H1 (cell line): ENCODE results near the gene ARHGDIG. TPM values are rescaled to one million over a fixed set of nuclear protein-coding genes. Genes with fewer than 3 reads are reported as not detected.

ENCODE experiments used
- CTCF ChIA-PET: fragments of 300-600 bp; sonication (Branson Sonifier 250); formaldehyde crosslinking; loops from one replicate; lab custom pipeline; 2021; ENCODE audit not compliant: partially characterized antibody; lab: Charles Lee
- POLR2A ChIA-PET: fragments of 300-600 bp; sonication (Branson Sonifier 250); formaldehyde crosslinking; loops from one replicate; lab custom pipeline; 2021; ENCODE audit warnings: inconsistent platforms; ENCODE audit not compliant: partially characterized antibody; lab: Charles Lee
- DNase-seq, 2 experiments: peaks; one replicate each; pipeline versions ENCODE4 v3.0.0 to v3.0.0-alpha.2; 2010 to 2022; ENCODE audit warnings: low spot score in 2 of 2, low read depth in 1 of 2, mixed read lengths in 1 of 2
- FAIRE-seq: peaks from 2 replicates; lab custom pipeline; 2011; peaks lifted over from hg19 to GRCh38; lab: Jason Lieb, UNC
- H2AFZ ChIP-seq: 2 replicates; pipeline ENCODE4 v1.8.1; 2012; ENCODE audit warnings: low read length, inconsistent platforms
- H2AK5ac ChIP-seq: 2 replicates; pipeline ENCODE4 v1.6.1; 2013; ENCODE audit warnings: low read depth, low read length
- H2BK120ac ChIP-seq: replicated peaks from 2 replicates; pipeline ENCODE3; 2013; ENCODE audit warnings: low read depth, low read length, inconsistent platforms
- H2BK12ac ChIP-seq: 2 replicates; pipeline ENCODE4 v1.6.1; 2013; ENCODE audit warnings: low read depth, low read length
- H2BK15ac ChIP-seq: 2 replicates; pipeline ENCODE4 v1.6.1; 2013; ENCODE audit warnings: low read length
- H2BK20ac ChIP-seq: 2 replicates; pipeline ENCODE4 v1.6.1; 2013; ENCODE audit warnings: low read length
- H2BK5ac ChIP-seq: 2 replicates; pipeline ENCODE4 v1.6.1; 2013; ENCODE audit warnings: low read depth, low read length
- H3K14ac ChIP-seq: 2 replicates; pipeline ENCODE4 v1.6.1; 2013; ENCODE audit warnings: inconsistent platforms; ENCODE audit not compliant: insufficient read length
- H3K18ac ChIP-seq: 2 replicates; pipeline ENCODE4 v1.6.1; 2013; ENCODE audit warnings: low read length; ENCODE audit errors: extremely low read depth
- H3K23ac ChIP-seq: 2 replicates; pipeline ENCODE4 v1.6.1; 2013; ENCODE audit warnings: inconsistent platforms; ENCODE audit not compliant: insufficient read length
- H3K23me2 ChIP-seq: 2 replicates; pipeline ENCODE4 v1.6.1; 2013; ENCODE audit warnings: low read depth, low read length
- H3K27ac ChIP-seq: 2 replicates; pipeline ENCODE4 v1.6.1; 2011; ENCODE audit warnings: low read depth, low read length, inconsistent platforms
- H3K27me3 ChIP-seq, 4 experiments: replicated peaks in 1 of 4; 1 replicate in 1 of 4; 2 replicates in 3 of 4; pipeline versions ENCODE4 v1.6.1 to v1.8.1; 2011 to 2013; ENCODE audit warnings: low read length in 3 of 4, mild to moderate bottlenecking in 3 of 4, inconsistent platforms in 2 of 4, mixed read lengths in 2 of 4, moderate library complexity in 1 of 4; ENCODE audit not compliant: control insufficient read depth in 3 of 4, insufficient read depth in 3 of 4; ENCODE audit errors: extremely low read depth in 1 of 4
- H3K36me3 ChIP-seq, 4 experiments: 2 replicates each; pipeline versions ENCODE4 v1.6.1 to v1.8.1; 2011 to 2013; ENCODE audit warnings: mild to moderate bottlenecking in 4 of 4, low read length in 3 of 4, moderate library complexity in 2 of 4, control low read depth in 1 of 4, inconsistent platforms in 1 of 4; ENCODE audit not compliant: insufficient read depth in 4 of 4, control insufficient read depth in 2 of 4
- H3K4ac ChIP-seq: replicated peaks from 2 replicates; pipeline ENCODE3; 2013; ENCODE audit warnings: low read length, low read depth, mixed read lengths, inconsistent platforms; ENCODE audit not compliant: insufficient read length
- H3K4me1 ChIP-seq, 4 experiments: replicated peaks in 1 of 4; 1 replicate in 1 of 4; 2 replicates in 3 of 4; pipeline versions ENCODE4 v1.6.1 to v1.8.1; 2011 to 2013; ENCODE audit warnings: low read length in 3 of 4, inconsistent platforms in 2 of 4, mixed read lengths in 1 of 4; ENCODE audit not compliant: insufficient read depth in 4 of 4, control insufficient read depth in 3 of 4
- H3K4me2 ChIP-seq, 2 experiments: 2 replicates each; pipeline versions ENCODE4 v1.6.1 to v1.8.1; 2011 to 2013; ENCODE audit warnings: low read depth in 2 of 2, low read length in 2 of 2, control low read depth in 1 of 2, inconsistent platforms in 1 of 2, mild to moderate bottlenecking in 1 of 2; ENCODE audit not compliant: insufficient read depth in 1 of 2
- H3K4me3 ChIP-seq, 4 experiments: fragments of 200-600, 300-600 bp in 1 of 4; sonication (generic), shearing (Covaris generic), sonication (Bioruptor Twin) in 1 of 4; 2 replicates each; pipeline versions ENCODE4 v1.5.1 to v1.8.1; 2011 to 2016; ENCODE audit warnings: low read length in 4 of 4, low read depth in 3 of 4, control low read depth in 2 of 4, inconsistent platforms in 2 of 4, mild to moderate bottlenecking in 2 of 4, mixed read lengths in 1 of 4, moderate library complexity in 1 of 4; ENCODE audit not compliant: insufficient read depth in 2 of 4; ENCODE audit errors: extremely low read depth in 1 of 4
- H3K56ac ChIP-seq: replicated peaks from 2 replicates; pipeline ENCODE3; 2013; ENCODE audit warnings: low read depth, mild to moderate bottlenecking, mixed read lengths, low read length, inconsistent platforms; ENCODE audit not compliant: insufficient read length
- H3K79me1 ChIP-seq: 2 replicates; pipeline ENCODE4 v1.6.1; 2013; ENCODE audit warnings: low read depth, low read length, control low read depth
- H3K79me2 ChIP-seq, 2 experiments: 2 replicates each; pipeline versions ENCODE4 v1.6.1 to v1.8.1; 2012 to 2013; ENCODE audit warnings: low read length in 2 of 2, mild to moderate bottlenecking in 2 of 2, inconsistent platforms in 1 of 2; ENCODE audit not compliant: insufficient read depth in 2 of 2, control insufficient read depth in 1 of 2
- H3K9ac ChIP-seq, 4 experiments: replicated peaks in 1 of 4; 1 replicate in 1 of 4; 2 replicates in 3 of 4; pipeline versions ENCODE4 v1.6.1 to v1.8.1; 2011 to 2013; ENCODE audit warnings: low read depth in 3 of 4, low read length in 3 of 4, control low read depth in 2 of 4, mild to moderate bottlenecking in 2 of 4, moderate library complexity in 2 of 4, inconsistent platforms in 1 of 4; ENCODE audit errors: extremely low read depth in 1 of 4
- H3K9me3 ChIP-seq, 2 experiments: 2 replicates each; pipeline versions ENCODE4 v1.6.1 to v1.8.1; 2012 to 2013; ENCODE audit warnings: mild to moderate bottlenecking in 2 of 2, moderate library complexity in 2 of 2, control low read depth in 1 of 2, inconsistent platforms in 1 of 2, low read depth in 1 of 2, low read length in 1 of 2, mixed read lengths in 1 of 2; ENCODE audit not compliant: insufficient read depth in 2 of 2
- H4K20me1 ChIP-seq, 2 experiments: replicated peaks in 1 of 2; 2 replicates each; pipeline versions ENCODE3 to v1.8.1; 2011 to 2013; ENCODE audit warnings: inconsistent platforms in 2 of 2, low read length in 2 of 2, mild to moderate bottlenecking in 1 of 2; ENCODE audit not compliant: insufficient read depth in 2 of 2, control insufficient read depth in 1 of 2
- H4K5ac ChIP-seq: 2 replicates; pipeline ENCODE4 v1.6.1; 2013; ENCODE audit warnings: low read length, low read depth, mixed read lengths, inconsistent platforms; ENCODE audit not compliant: insufficient read length
- H4K8ac ChIP-seq: 2 replicates; pipeline ENCODE4 v1.8.0; 2013; ENCODE audit warnings: mild to moderate bottlenecking, moderate library complexity, low read length, inconsistent platforms; ENCODE audit not compliant: insufficient read depth; ENCODE audit errors: extremely low read depth
- H4K91ac ChIP-seq: replicated peaks from 2 replicates; pipeline ENCODE3; 2013; ENCODE audit warnings: low read length, mixed read lengths, inconsistent platforms; ENCODE audit not compliant: insufficient read length
- BACH1 ChIP-seq: IDR thresholded peaks from 2 replicates; pipeline ENCODE4 v1.6.1; 2012; ENCODE audit warnings: low read length, improper control_type of control experiment
- CBX5 ChIP-seq: fragments of 300-800, 300-1000 bp; sonication (generic); IDR thresholded peaks from 2 replicates; pipeline ENCODE4 v1.7.1; 2016; ENCODE audit warnings: antibody characterized with exemption, low read length, low read depth
- CBX8 ChIP-seq: fragments of 300-800, 300-1000 bp; sonication (generic); IDR thresholded peaks from 2 replicates; pipeline ENCODE4 v1.7.1; 2016; ENCODE audit warnings: low read depth, low read length, borderline replicate concordance
- CHD1 ChIP-seq: IDR thresholded peaks from 2 replicates; pipeline ENCODE4 v1.6.1; 2012; ENCODE audit warnings: low read depth, low read length, improper control_type of control experiment
- E2F6 ChIP-seq: IDR thresholded peaks from 2 replicates; pipeline ENCODE4 v1.6.1; 2012; ENCODE audit warnings: inconsistent platforms
- EGR1 ChIP-seq: IDR thresholded peaks from 2 replicates; pipeline ENCODE4 v1.6.1; 2011; ENCODE audit warnings: low read depth, low read length, borderline replicate concordance
- EP300 ChIP-seq, 2 experiments: IDR thresholded peaks; 1 replicate in 1 of 2; 2 replicates in 1 of 2; pipeline ENCODE4 v1.6.1; 2011 to 2012; ENCODE audit warnings: low read depth in 2 of 2, low read length in 2 of 2, mild to moderate bottlenecking in 2 of 2, borderline replicate concordance in 1 of 2, inconsistent platforms in 1 of 2, moderate library complexity in 1 of 2
- GABPA ChIP-seq: IDR thresholded peaks from 2 replicates; pipeline ENCODE4 v1.6.1; 2011; ENCODE audit warnings: mild to moderate bottlenecking, low read length, moderate library complexity, borderline replicate concordance; ENCODE audit not compliant: insufficient read depth
- KDM4A ChIP-seq: IDR thresholded peaks from one replicate; pipeline ENCODE4 v1.7.1; 2012; ENCODE audit warnings: low read depth, mild to moderate bottlenecking, moderate library complexity, low read length, inconsistent platforms; ENCODE audit not compliant: severe bottlenecking
- KDM5A ChIP-seq: fragments of 200-600 bp; IDR thresholded peaks from 2 replicates; pipeline ENCODE4 v1.7.1; 2012; ENCODE audit warnings: mild to moderate bottlenecking, low read length, inconsistent platforms, mixed read lengths
- MAFK ChIP-seq: IDR thresholded peaks from 2 replicates; pipeline ENCODE4 v1.6.1; 2012; ENCODE audit warnings: low read depth, mild to moderate bottlenecking, improper control_type of control experiment, low read length
- NANOG ChIP-seq: IDR thresholded peaks from 2 replicates; pipeline ENCODE4 v1.6.1; 2011; ENCODE audit warnings: low read length, low read depth, mild to moderate bottlenecking, inconsistent platforms; ENCODE audit not compliant: insufficient read depth, poor library complexity, severe bottlenecking
- SIRT6 ChIP-seq: IDR thresholded peaks from one replicate; pipeline ENCODE4 v1.7.1; 2012; ENCODE audit warnings: low read length, inconsistent platforms
- SIX5 ChIP-seq: IDR thresholded peaks from 2 replicates; pipeline ENCODE4 v1.6.1; 2011; ENCODE audit warnings: mild to moderate bottlenecking, low read depth, low read length
- ZNF274 ChIP-seq: IDR thresholded peaks from 2 replicates; pipeline ENCODE4 v1.7.0; 2012; ENCODE audit warnings: low read length, borderline replicate concordance; ENCODE audit errors: extremely low read depth
- WGBS, 2 experiments: shearing (Covaris generic) in 1 of 2; methylation state at CpG; one replicate each; pipeline versions ENCODE4 v1.1.6 to v1.1.7; 2013 to 2015; ENCODE audit warnings: low lambda C conversion rate in 2 of 2, mixed read lengths in 2 of 2, inconsistent platforms in 1 of 2, low coverage in 1 of 2, missing lambda C conversion rate in 1 of 2; ENCODE audit not compliant: insufficient replicate concordance in 2 of 2, insufficient coverage in 1 of 2, insufficient read length in 1 of 2; ENCODE audit errors: extremely low coverage in 1 of 2, missing lambda C conversion rate in 1 of 2; 5-methylcytosine and 5-hydroxymethylcytosine counted together
- polyA plus RNA-seq, 7 experiments: library from polyadenylated mRNA; depleted of rRNA in 3 of 7; stranded (reverse) in 5 of 7; unstranded in 2 of 7; fragments of >200 nt in 5 of 7; fragments of 200-250 nt in 2 of 7; gene quantifications; 1 replicate in 5 of 7; 2 replicates in 1 of 7; 4 replicates in 1 of 7; pipeline versions ENCODE4 v1.2.1 to v1.2.3, GENCODE V29; 2011 to 2013; ENCODE audit warnings: missing spikeins in 2 of 7, mixed read lengths in 2 of 7
- total RNA-seq: library from RNA; stranded (reverse); fragmentation: NEBNext Ultra II Directional; extraction: Animal tissue kit (Norgen Biotek cat#: 25700); gene quantifications from 2 replicates; pipeline ENCODE4 v1.2.1, GENCODE V29; 2021

The ARHGDIG gene
- total and polyA plus RNA-seq, 2 of the 8 experiments (the other 6 are each of a cell fraction or from before 2014, with no cell fraction given), result 1.2 to 2.9 TPM

- H3K4me1 ChIP-seq, result no peaks in the 10 kb centered on the region
- no peak overlapping the region for H4K8ac ChIP-seq
- DNase-seq, result no peak
- no peak overlapping the region for H3K9ac ChIP-seq
- no peak overlapping the region for H3K4ac ChIP-seq
- H3K36me3 ChIP-seq, result peaks cover 5 to 18% (median 10%) of the 10 kb centered on the region in 4 experiments; a peak in 6 of 8 replicates
- WGBS, 2 experiments, result 98% methylated on average over 10 of the region's 10 CpGs; no CpG with 5 or more reads in 1 of the 2 experiments
- H3K23ac ChIP-seq, result no peak overlapping the region
- no peak overlapping the region for H2AFZ ChIP-seq
- POLR2A ChIA-PET, result no interaction called here
- no peak overlapping the region for H3K14ac ChIP-seq
- no peaks in the 10 kb centered on the region for H3K27me3 ChIP-seq
- no peak overlapping the region for H2BK20ac ChIP-seq
- H4K20me1 ChIP-seq, result peaks cover 0 to 12% of the 10 kb centered on the region in 2 experiments
- H3K56ac ChIP-seq, result no peak overlapping the region
- H3K79me2 ChIP-seq, result no peaks in the 10 kb centered on the region
- no peak overlapping the region for H4K5ac ChIP-seq
- CTCF ChIA-PET, result no interaction called here
- no peaks in the 10 kb centered on the region for H3K9me3 ChIP-seq
- no peaks in the 10 kb centered on the region for H3K23me2 ChIP-seq
- FAIRE-seq, result no peak
- H2AK5ac ChIP-seq, result no peak overlapping the region
- H3K79me1 ChIP-seq, result no peaks in the 10 kb centered on the region
- no peak overlapping the region for H2BK120ac ChIP-seq
- no peak overlapping the region for H3K4me2 ChIP-seq
- H3K4me3 ChIP-seq, result no peak overlapping the region
- H4K91ac ChIP-seq, result no peak overlapping the region
- no peak overlapping the region for H3K18ac ChIP-seq
- no peak overlapping the region for H2BK15ac ChIP-seq
- no peak overlapping the region for H3K27ac ChIP-seq
- H2BK12ac ChIP-seq, result no peak overlapping the region
- H2BK5ac ChIP-seq, result no peak overlapping the region
- no peak for TF ChIP-seq BACH1
- TF ChIP-seq EP300 (IDR thresholded peaks at IDR 0.05; ENCODE audit: borderline replicate concordance in 1 of 2, low read depth in 2 of 2, low read length in 2 of 2), result no peak
- TF ChIP-seq CBX8, result no peak
- no peak for TF ChIP-seq MAFK
- no peak for TF ChIP-seq CHD1
- no peak for TF ChIP-seq KDM4A
- TF ChIP-seq SIRT6, result no peak
- TF ChIP-seq CBX5, result no peak
- no peak for TF ChIP-seq E2F6
- TF ChIP-seq NANOG, result no peak
- no peak for TF ChIP-seq EGR1
- no peak for TF ChIP-seq GABPA
- TF ChIP-seq ZNF274, result no peak
- no peak for TF ChIP-seq KDM5A
- TF ChIP-seq SIX5, result no peak
Observed at GRCh38 chr16:259226-259625, 21.2 kb upstream of the ARHGDIG start.
